Thyroid gland (tissue), 4 donors: Measurements from ENCODE around the gene RFPL4A.

Experiments used
- POLR2A ChIP-seq, 2 donors: fragments of 450-650 bp; IDR thresholded peaks; one replicate each; pipeline ENCODE4 v1.6.1; 2017; ENCODE audit warnings: antibody characterized with exemption in 2 of 2, mild to moderate bottlenecking in 2 of 2, moderate library complexity in 1 of 2
- TF ChIP-seq, protein P1 (sequence below), 6 experiments: fragments of 200-600 bp in 3 of 6; fragments of 450-650 bp in 3 of 6; sonication (generic) in 3 of 6; IDR thresholded peaks; one replicate each; pipeline ENCODE4 v1.5.1; 2016 to 2019; ENCODE audit warnings: antibody characterized with exemption in 6 of 6, mild to moderate bottlenecking in 2 of 6, inconsistent platforms in 1 of 6, moderate library complexity in 1 of 6

DNA sequence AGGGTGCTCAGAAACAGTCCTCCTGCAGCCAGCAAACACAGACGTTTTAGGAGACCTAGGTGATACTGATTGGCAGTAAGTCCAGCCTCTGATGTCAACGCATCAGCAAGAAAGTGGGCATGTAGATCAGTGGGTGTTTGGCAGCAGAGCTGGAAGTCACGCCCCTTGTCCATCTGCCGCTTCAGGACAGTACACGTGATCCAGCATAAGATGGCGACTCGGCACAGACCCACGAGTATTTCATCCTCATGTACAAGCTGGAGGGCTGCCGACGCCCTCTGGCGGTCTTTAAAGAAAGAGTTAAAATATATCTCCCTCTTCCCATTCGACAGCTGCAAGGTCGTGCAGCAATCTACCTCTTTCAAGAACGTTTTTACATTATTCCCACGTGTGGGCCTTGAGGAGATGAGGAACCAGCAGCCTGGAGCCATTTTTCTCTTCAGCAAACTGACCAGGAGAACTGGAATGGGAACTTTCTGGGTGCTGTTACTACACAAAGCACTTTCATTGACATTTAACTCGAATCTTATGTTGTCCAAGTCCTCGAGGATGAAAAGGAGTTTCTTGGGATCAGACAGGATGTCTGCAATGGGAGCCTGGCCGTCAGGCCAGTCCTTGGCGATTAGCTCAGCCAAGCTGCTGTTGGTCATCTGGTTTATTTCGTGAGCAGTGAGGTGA lies 50.6 kb downstream of the RFPL4A start:
- TF ChIP-seq POLR2A (IDR thresholded peaks at IDR 0.05): no peak
- TF ChIP-seq, protein P1, sequence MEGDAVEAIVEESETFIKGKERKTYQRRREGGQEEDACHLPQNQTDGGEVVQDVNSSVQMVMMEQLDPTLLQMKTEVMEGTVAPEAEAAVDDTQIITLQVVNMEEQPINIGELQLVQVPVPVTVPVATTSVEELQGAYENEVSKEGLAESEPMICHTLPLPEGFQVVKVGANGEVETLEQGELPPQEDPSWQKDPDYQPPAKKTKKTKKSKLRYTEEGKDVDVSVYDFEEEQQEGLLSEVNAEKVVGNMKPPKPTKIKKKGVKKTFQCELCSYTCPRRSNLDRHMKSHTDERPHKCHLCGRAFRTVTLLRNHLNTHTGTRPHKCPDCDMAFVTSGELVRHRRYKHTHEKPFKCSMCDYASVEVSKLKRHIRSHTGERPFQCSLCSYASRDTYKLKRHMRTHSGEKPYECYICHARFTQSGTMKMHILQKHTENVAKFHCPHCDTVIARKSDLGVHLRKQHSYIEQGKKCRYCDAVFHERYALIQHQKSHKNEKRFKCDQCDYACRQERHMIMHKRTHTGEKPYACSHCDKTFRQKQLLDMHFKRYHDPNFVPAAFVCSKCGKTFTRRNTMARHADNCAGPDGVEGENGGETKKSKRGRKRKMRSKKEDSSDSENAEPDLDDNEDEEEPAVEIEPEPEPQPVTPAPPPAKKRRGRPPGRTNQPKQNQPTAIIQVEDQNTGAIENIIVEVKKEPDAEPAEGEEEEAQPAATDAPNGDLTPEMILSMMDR (IDR thresholded peaks at IDR 0.05): peak in 1 of 6 experiments; percentile 13
